Measurements from ENCODE around the gene SCPEP1. TPM values are rescaled to one million over a fixed set of nuclear protein-coding genes. Genes with fewer than 3 reads are reported as not detected.

Gene SCPEP1
- total RNA-seq, 1 donor from 2014 or later: 48.3 TPM

GRCh38 chr17:57004944-57005579 is 27.1 kb downstream of the SCPEP1 start:
- Mint-ChIP-seq H3K9me3 (ENCODE audit: low read depth) (no peaks in the 10 kb centered on the region), H3K27ac (peak overlapping the region; percentile 82), H3K4me1 (ENCODE audit: low read depth) (peaks cover 18% of the 10 kb centered on the region), H3K27me3 (no peaks in the 10 kb centered on the region), H3K4me3 (ENCODE audit: low read depth) (no peak overlapping the region), H3K36me3 (ENCODE audit: insufficient read depth) (peaks cover 9% of the 10 kb centered on the region)
- no peak for DNase-seq (ENCODE audit: low spot score, unreplicated experiment)
- TF ChIP-seq, protein P1, sequence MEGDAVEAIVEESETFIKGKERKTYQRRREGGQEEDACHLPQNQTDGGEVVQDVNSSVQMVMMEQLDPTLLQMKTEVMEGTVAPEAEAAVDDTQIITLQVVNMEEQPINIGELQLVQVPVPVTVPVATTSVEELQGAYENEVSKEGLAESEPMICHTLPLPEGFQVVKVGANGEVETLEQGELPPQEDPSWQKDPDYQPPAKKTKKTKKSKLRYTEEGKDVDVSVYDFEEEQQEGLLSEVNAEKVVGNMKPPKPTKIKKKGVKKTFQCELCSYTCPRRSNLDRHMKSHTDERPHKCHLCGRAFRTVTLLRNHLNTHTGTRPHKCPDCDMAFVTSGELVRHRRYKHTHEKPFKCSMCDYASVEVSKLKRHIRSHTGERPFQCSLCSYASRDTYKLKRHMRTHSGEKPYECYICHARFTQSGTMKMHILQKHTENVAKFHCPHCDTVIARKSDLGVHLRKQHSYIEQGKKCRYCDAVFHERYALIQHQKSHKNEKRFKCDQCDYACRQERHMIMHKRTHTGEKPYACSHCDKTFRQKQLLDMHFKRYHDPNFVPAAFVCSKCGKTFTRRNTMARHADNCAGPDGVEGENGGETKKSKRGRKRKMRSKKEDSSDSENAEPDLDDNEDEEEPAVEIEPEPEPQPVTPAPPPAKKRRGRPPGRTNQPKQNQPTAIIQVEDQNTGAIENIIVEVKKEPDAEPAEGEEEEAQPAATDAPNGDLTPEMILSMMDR (IDR thresholded peaks at IDR 0.05; ENCODE audit: unreplicated experiment): peak; percentile 36

GRCh38 chr17:57006040-57006439 is 28.1 kb downstream of the SCPEP1 start:
- Mint-ChIP-seq H3K36me3 (ENCODE audit: insufficient read depth) (peaks cover 6% of the 10 kb centered on the region), H3K4me3 (ENCODE audit: low read depth) (no peak overlapping the region), H3K4me1 (ENCODE audit: low read depth) (peaks cover 19% of the 10 kb centered on the region), H3K27me3 (no peaks in the 10 kb centered on the region), H3K9me3 (ENCODE audit: low read depth) (no peaks in the 10 kb centered on the region), H3K27ac (no peak overlapping the region)
- TF ChIP-seq, protein P1 (IDR thresholded peaks at IDR 0.05; ENCODE audit: unreplicated experiment): no peak
- DNase-seq (ENCODE audit: low spot score, unreplicated experiment): no peak

- no peaks in the 10 kb centered on the region for H3K9me3 Mint-ChIP-seq (ENCODE audit: low read depth)
- H3K4me3 Mint-ChIP-seq (ENCODE audit: low read depth): no peak overlapping the region
- H3K4me1 Mint-ChIP-seq (ENCODE audit: low read depth): peaks cover 7% of the 10 kb centered on the region
- DNase-seq (ENCODE audit: low spot score, unreplicated experiment): no peak
- H3K27me3 Mint-ChIP-seq: no peaks in the 10 kb centered on the region
- no peak overlapping the region for H3K27ac Mint-ChIP-seq
- TF ChIP-seq, protein P1 (IDR thresholded peaks at IDR 0.05; ENCODE audit: unreplicated experiment): no peak
- peaks cover 3% of the 10 kb centered on the region for H3K36me3 Mint-ChIP-seq (ENCODE audit: insufficient read depth)
Measured at GRCh38 chr17:57008958-57009357, 31.0 kb downstream of the SCPEP1 start.

GRCh38 chr17:57009737-57010445 is 32.0 kb downstream of the SCPEP1 start:
- TF ChIP-seq, protein P1 (IDR thresholded peaks at IDR 0.05; ENCODE audit: unreplicated experiment): peak; percentile 62
- H3K36me3 Mint-ChIP-seq (ENCODE audit: insufficient read depth): peaks cover 3% of the 10 kb centered on the region
- peak; percentile 12 for DNase-seq (ENCODE audit: low spot score, unreplicated experiment)
- H3K27ac Mint-ChIP-seq: no peak overlapping the region
- H3K4me1 Mint-ChIP-seq (ENCODE audit: low read depth): peaks cover 2% of the 10 kb centered on the region
- no peaks in the 10 kb centered on the region for H3K27me3 Mint-ChIP-seq
- H3K9me3 Mint-ChIP-seq (ENCODE audit: low read depth): no peaks in the 10 kb centered on the region
- H3K4me3 Mint-ChIP-seq (ENCODE audit: low read depth): no peak overlapping the region

- Mint-ChIP-seq H3K4me1 (ENCODE audit: low read depth) (peaks cover 2% of the 10 kb centered on the region), H3K27ac (no peak overlapping the region), H3K4me3 (ENCODE audit: low read depth) (no peak overlapping the region), H3K36me3 (ENCODE audit: insufficient read depth) (peaks cover 2% of the 10 kb centered on the region), H3K9me3 (ENCODE audit: low read depth) (no peaks in the 10 kb centered on the region), H3K27me3 (no peaks in the 10 kb centered on the region)
- TF ChIP-seq, protein P1 (IDR thresholded peaks at IDR 0.05; ENCODE audit: unreplicated experiment): no peak
- no peak for DNase-seq (ENCODE audit: low spot score, unreplicated experiment)
Measured at GRCh38 chr17:57010487-57010886, 32.6 kb downstream of the SCPEP1 start.

Data from progenitor cell of endocrine pancreas (in vitro differentiated cells).